ENCODE results near the gene ENOSF1. TPM values are rescaled to one million over a fixed set of nuclear protein-coding genes. Genes with fewer than 3 reads are reported as not detected.

Gene ENOSF1
- total and polyA plus RNA-seq, 2 donors (not counting 1 experiment from before 2014, with no cell fraction given): 8.0 to 34.8 TPM

DNA sequence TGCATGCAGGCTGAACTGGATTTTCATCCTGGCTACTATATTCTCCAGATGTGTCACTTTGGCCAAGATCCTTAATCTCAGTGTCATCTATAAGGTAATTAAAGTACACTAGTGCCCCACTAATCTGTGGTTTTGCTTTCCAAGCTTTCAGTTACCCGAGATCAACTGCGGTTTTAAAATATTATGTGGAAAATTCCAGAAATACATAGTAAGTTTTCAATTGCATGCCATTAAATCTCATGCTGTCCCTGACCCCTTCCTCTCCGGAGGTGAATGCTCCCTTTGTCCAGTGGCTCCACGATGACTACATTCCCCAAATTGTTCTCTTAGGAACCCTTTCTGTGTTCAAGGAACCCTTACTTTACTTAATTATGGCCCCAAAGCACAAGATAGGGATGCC lies 60.3 kb downstream of the ENOSF1 start:
- DNase-seq: no peak
- Histone ChIP-seq H2AFZ (ENCODE audit: insufficient read depth, low read depth, low read length, poor library complexity, severe bottlenecking) (no peak overlapping the region), H3K79me2 (ENCODE audit: control insufficient read depth, insufficient read depth, low read length) (no peaks in the 10 kb centered on the region), H4K20me1 (ENCODE audit: control insufficient read depth, insufficient read depth, low read length, poor library complexity, severe bottlenecking) (no peaks in the 10 kb centered on the region), H3K4me3 (ENCODE audit: control extremely low read depth in 1 of 5, extremely low read depth in 1 of 5, insufficient read depth in 1 of 5, low read depth in 2 of 5, low read length in 4 of 5) (no peak overlapping the region), H3K4me2 (replicated peaks; ENCODE audit: low read depth, low read length, poor library complexity, severe bottlenecking) (no peak overlapping the region), H3K36me3 (replicated peaks in 1 of 2; ENCODE audit: control extremely low read depth in 1 of 2, control insufficient read depth in 1 of 2, extremely low read depth in 1 of 2, insufficient read depth in 2 of 2, low read length in 1 of 2) (no peaks in the 10 kb centered on the region), H3K27ac (ENCODE audit: low read length in 2 of 2) (no peak overlapping the region), H3K4me1 (ENCODE audit: control insufficient read depth in 2 of 2, insufficient read depth in 2 of 2, low read length in 2 of 2) (peaks cover 5 to 7% of the 10 kb centered on the region in 2 donors), H3K9ac (ENCODE audit: low read length) (no peak overlapping the region), H3K27me3 (replicated peaks in 1 of 4; ENCODE audit: control extremely low read depth in 1 of 4, control insufficient read depth in 3 of 4, insufficient read depth in 4 of 4, low read length in 3 of 4) (peaks cover 0 to 3% (median 1%) of the 10 kb centered on the region in 4 experiments), H3K9me3 (ENCODE audit: control extremely low read depth in 1 of 3, control insufficient read depth in 2 of 3, insufficient read depth in 1 of 3, low read length in 2 of 3) (no peaks in the 10 kb centered on the region)
- Mint-ChIP-seq H3K4me1 (peaks cover 6% of the 10 kb centered on the region), H3K27me3 (peaks cover 15% of the 10 kb centered on the region), H3K9me3 (ENCODE audit: insufficient read depth) (no peaks in the 10 kb centered on the region), H3K27ac (no peak overlapping the region), H3K4me3 (no peak overlapping the region)
- no peak for ATAC-seq (ENCODE audit: low read depth)
- CTCF ChIA-PET: no interaction called here
- TF ChIP-seq EZH2 (IDR thresholded peaks at IDR 0.05; ENCODE audit: borderline replicate concordance, insufficient read depth, low read depth, low read length, poor library complexity, severe bottlenecking): no peak
- TF ChIP-seq, protein P1, sequence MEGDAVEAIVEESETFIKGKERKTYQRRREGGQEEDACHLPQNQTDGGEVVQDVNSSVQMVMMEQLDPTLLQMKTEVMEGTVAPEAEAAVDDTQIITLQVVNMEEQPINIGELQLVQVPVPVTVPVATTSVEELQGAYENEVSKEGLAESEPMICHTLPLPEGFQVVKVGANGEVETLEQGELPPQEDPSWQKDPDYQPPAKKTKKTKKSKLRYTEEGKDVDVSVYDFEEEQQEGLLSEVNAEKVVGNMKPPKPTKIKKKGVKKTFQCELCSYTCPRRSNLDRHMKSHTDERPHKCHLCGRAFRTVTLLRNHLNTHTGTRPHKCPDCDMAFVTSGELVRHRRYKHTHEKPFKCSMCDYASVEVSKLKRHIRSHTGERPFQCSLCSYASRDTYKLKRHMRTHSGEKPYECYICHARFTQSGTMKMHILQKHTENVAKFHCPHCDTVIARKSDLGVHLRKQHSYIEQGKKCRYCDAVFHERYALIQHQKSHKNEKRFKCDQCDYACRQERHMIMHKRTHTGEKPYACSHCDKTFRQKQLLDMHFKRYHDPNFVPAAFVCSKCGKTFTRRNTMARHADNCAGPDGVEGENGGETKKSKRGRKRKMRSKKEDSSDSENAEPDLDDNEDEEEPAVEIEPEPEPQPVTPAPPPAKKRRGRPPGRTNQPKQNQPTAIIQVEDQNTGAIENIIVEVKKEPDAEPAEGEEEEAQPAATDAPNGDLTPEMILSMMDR (IDR thresholded peaks at IDR 0.05): no peak
- POLR2A ChIA-PET: no interaction called here
- intact Hi-C loops (cut with micrococcal nuclease): no loop called here
- 100% methylated on average over 1 of the region's 4 CpGs for WGBS (ENCODE audit: insufficient coverage)

DNA sequence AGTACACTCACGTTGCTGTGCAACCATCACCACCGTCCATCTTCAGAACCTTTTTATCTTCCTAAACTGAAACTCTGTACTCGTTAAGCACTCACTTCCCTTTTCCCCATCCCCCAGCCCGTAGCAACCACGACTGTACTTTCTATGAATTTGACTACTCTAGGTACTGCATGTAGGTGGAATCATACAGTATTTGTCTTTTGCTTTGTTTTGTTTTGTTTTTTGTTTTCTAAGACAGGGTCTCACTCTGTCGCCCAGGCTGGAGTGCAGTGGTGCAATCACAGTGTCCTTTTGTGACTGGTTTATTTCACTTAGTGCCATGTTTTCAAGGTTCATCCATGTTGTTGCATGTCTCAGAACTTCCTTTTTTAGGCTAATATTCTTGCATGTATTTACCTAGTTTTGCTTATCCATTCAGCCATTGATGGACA lies 62.0 kb downstream of the ENOSF1 start:
- POLR2A ChIA-PET: no interaction called here
- no peak overlapping the region for H3K4me3 ChIP-seq (ENCODE audit: control extremely low read depth in 1 of 5, extremely low read depth in 1 of 5, insufficient read depth in 1 of 5, low read depth in 2 of 5, low read length in 4 of 5)

More for the DNA sequence above, 62.0 kb downstream of the ENOSF1 start:
- Histone ChIP-seq H3K27ac (ENCODE audit: low read length in 2 of 2) (no peak overlapping the region), H2AFZ (ENCODE audit: insufficient read depth, low read depth, low read length, poor library complexity, severe bottlenecking) (no peak overlapping the region), H3K27me3 (replicated peaks in 1 of 4; ENCODE audit: control extremely low read depth in 1 of 4, control insufficient read depth in 3 of 4, insufficient read depth in 4 of 4, low read length in 3 of 4) (no peaks in the 10 kb centered on the region), H3K4me2 (replicated peaks; ENCODE audit: low read depth, low read length, poor library complexity, severe bottlenecking) (peak overlapping the region; percentile 34), H3K36me3 (replicated peaks in 1 of 2; ENCODE audit: control extremely low read depth in 1 of 2, control insufficient read depth in 1 of 2, extremely low read depth in 1 of 2, insufficient read depth in 2 of 2, low read length in 1 of 2) (no peaks in the 10 kb centered on the region), H4K20me1 (ENCODE audit: control insufficient read depth, insufficient read depth, low read length, poor library complexity, severe bottlenecking) (no peaks in the 10 kb centered on the region), H3K4me1 (ENCODE audit: control insufficient read depth in 2 of 2, insufficient read depth in 2 of 2, low read length in 2 of 2) (peaks cover 5 to 6% of the 10 kb centered on the region in 2 donors), H3K9ac (ENCODE audit: low read length) (no peak overlapping the region), H3K79me2 (ENCODE audit: control insufficient read depth, insufficient read depth, low read length) (no peaks in the 10 kb centered on the region), H3K9me3 (ENCODE audit: control extremely low read depth in 1 of 3, control insufficient read depth in 2 of 3, insufficient read depth in 1 of 3, low read length in 2 of 3) (no peaks in the 10 kb centered on the region)
- H3K4me3 Mint-ChIP-seq: no peak overlapping the region
- CTCF ChIA-PET: no interaction called here
- DNase-seq (peak; percentile 52), ATAC-seq (ENCODE audit: low read depth) (peak; percentile 47)
- H3K27me3 Mint-ChIP-seq: peaks cover 7% of the 10 kb centered on the region
- H3K27ac Mint-ChIP-seq: no peak overlapping the region
- peaks cover 5% of the 10 kb centered on the region for H3K4me1 Mint-ChIP-seq
- no peak for TF ChIP-seq EZH2 (IDR thresholded peaks at IDR 0.05; ENCODE audit: borderline replicate concordance, insufficient read depth, low read depth, low read length, poor library complexity, severe bottlenecking)
- TF ChIP-seq, protein P1 (IDR thresholded peaks at IDR 0.05): no peak
- intact Hi-C loops (cut with micrococcal nuclease): no loop called here
- WGBS (ENCODE audit: insufficient coverage): 13% methylated on average over 4 of the region's 6 CpGs
- H3K9me3 Mint-ChIP-seq (ENCODE audit: insufficient read depth): no peaks in the 10 kb centered on the region
